Panc1 (cell line): Measurements from ENCODE around the gene C13orf42. TPM values are rescaled to one million over a fixed set of nuclear protein-coding genes. Genes with fewer than 3 reads are reported as not detected.

Source experiments
- ATAC-seq: fragments of 200-7000 bp; cut with Tn5 transposase; 2 replicates; pipeline ENCODE4 v1.9.1; 2020; ENCODE audit warnings: mild to moderate bottlenecking, moderate library complexity
- BruUV-seq: library from RNA; stranded (reverse); fragments of 400-500 nt; replicated peaks from 2 replicates; lab custom pipeline; 2021; lab: Mats Ljungman, UMichigan
- CTCF ChIA-PET: fragments of 300-600 bp; sonication (Branson Sonifier 250); formaldehyde crosslinking; loops from one replicate; lab custom pipeline; 2022; ENCODE audit warnings: antibody characterized with exemption; lab: Charles Lee
- POLR2A ChIA-PET: fragments of 300-600 bp; sonication (Branson Sonifier 250); formaldehyde crosslinking; loops from one replicate; lab custom pipeline; 2022; ENCODE audit warnings: antibody characterized with exemption; lab: Charles Lee
- DNase-seq: peaks from one replicate; pipeline ENCODE4 v3.0.0-alpha.2; 2010; ENCODE audit warnings: low read depth, low spot score
- H3K27ac ChIP-seq: 2 replicates; pipeline ENCODE4 v1.5.1; 2011; ENCODE audit warnings: mild to moderate bottlenecking, low read length, inconsistent platforms
- H3K27me3 ChIP-seq: fragments of 200-500 bp; sonication (Bioruptor generic); 2 replicates; pipeline ENCODE4 v1.6.0; 2014; ENCODE audit warnings: low read length, inconsistent platforms; ENCODE audit not compliant: control insufficient read depth, insufficient read depth
- H3K36me3 ChIP-seq: fragments of 200-500 bp; sonication (Bioruptor generic); 2 replicates; pipeline ENCODE4 v1.5.1; 2014; ENCODE audit warnings: inconsistent platforms, mild to moderate bottlenecking, low read length, moderate library complexity; ENCODE audit not compliant: control insufficient read depth, insufficient read depth
- H3K4me1 ChIP-seq: 2 replicates; pipeline ENCODE4 v1.5.1; 2011; ENCODE audit warnings: inconsistent platforms, mild to moderate bottlenecking, low read length, moderate library complexity; ENCODE audit not compliant: control insufficient read depth, insufficient read depth
- H3K4me3 ChIP-seq, 2 experiments: 2 replicates each; pipeline ENCODE4 v1.5.1; 2011 to 2012; ENCODE audit warnings: low read depth in 2 of 2, low read length in 2 of 2, mild to moderate bottlenecking in 2 of 2, inconsistent platforms in 1 of 2, moderate library complexity in 1 of 2
- H3K9me3 ChIP-seq: fragments of 200-500 bp; sonication (Bioruptor generic); 2 replicates; pipeline ENCODE4 v1.5.1; 2014; ENCODE audit warnings: low read depth, mild to moderate bottlenecking, inconsistent platforms, low read length, moderate library complexity; ENCODE audit not compliant: control insufficient read depth, insufficient read depth
- CTCF ChIP-seq: fragments of 450-650 bp; IDR thresholded peaks from 2 replicates; pipeline ENCODE4 v1.5.1; 2017; ENCODE audit warnings: mild to moderate bottlenecking
- POLR2AphosphoS5 ChIP-seq: IDR thresholded peaks from 2 replicates; pipeline ENCODE4 v1.6.1; 2012; ENCODE audit warnings: mild to moderate bottlenecking, low read depth, low read length, moderate library complexity
- SIN3A ChIP-seq: IDR thresholded peaks from 2 replicates; pipeline ENCODE4 v1.6.1; 2012; ENCODE audit warnings: low read depth, mild to moderate bottlenecking, low read length, moderate library complexity, borderline replicate concordance; ENCODE audit not compliant: insufficient read depth
- TCF7L2 ChIP-seq: IDR thresholded peaks from 2 replicates; pipeline ENCODE4 v1.6.1; 2011; ENCODE audit warnings: mild to moderate bottlenecking, low read depth, low read length, inconsistent platforms
- in situ Hi-C: cut with HindIII; loops from 2 replicates; pipeline ENCODE4 v1.10.0; 2016; ENCODE audit warnings: low sequenced_read_pairs, low pct_unique_long_range_greater_than_20kb
- intact Hi-C: fragments of 100-400 bp; cut with micrococcal nuclease; formaldehyde crosslinking; loops from one replicate; pipeline ENCODE4 v1.10.0; 2022; ENCODE audit not compliant: unreplicated experiment
- total RNA-seq: library from RNA; stranded (reverse); gene quantifications from one replicate; pipeline ENCODE4 v1.2.1, GENCODE V29; 2021; ENCODE audit not compliant: unreplicated experiment
- TF ChIP-seq, protein P1 (sequence below), 2 experiments: IDR thresholded peaks; 2 replicates each; pipeline ENCODE4 v1.6.1; 2011 to 2012; ENCODE audit warnings: low read depth in 2 of 2, control low read depth in 1 of 2, low read length in 1 of 2, mild to moderate bottlenecking in 1 of 2, moderate library complexity in 1 of 2; ENCODE audit not compliant: insufficient read depth in 1 of 2

The C13orf42 gene
- total RNA-seq, 1 experiment from 2014 or later: not detected

GRCh38 chr13:51035978-51036377 is 75.1 kb downstream of the C13orf42 start:
- CTCF ChIA-PET: no interaction called here
- TF ChIP-seq SIN3A: no peak
- TF ChIP-seq, protein P1, sequence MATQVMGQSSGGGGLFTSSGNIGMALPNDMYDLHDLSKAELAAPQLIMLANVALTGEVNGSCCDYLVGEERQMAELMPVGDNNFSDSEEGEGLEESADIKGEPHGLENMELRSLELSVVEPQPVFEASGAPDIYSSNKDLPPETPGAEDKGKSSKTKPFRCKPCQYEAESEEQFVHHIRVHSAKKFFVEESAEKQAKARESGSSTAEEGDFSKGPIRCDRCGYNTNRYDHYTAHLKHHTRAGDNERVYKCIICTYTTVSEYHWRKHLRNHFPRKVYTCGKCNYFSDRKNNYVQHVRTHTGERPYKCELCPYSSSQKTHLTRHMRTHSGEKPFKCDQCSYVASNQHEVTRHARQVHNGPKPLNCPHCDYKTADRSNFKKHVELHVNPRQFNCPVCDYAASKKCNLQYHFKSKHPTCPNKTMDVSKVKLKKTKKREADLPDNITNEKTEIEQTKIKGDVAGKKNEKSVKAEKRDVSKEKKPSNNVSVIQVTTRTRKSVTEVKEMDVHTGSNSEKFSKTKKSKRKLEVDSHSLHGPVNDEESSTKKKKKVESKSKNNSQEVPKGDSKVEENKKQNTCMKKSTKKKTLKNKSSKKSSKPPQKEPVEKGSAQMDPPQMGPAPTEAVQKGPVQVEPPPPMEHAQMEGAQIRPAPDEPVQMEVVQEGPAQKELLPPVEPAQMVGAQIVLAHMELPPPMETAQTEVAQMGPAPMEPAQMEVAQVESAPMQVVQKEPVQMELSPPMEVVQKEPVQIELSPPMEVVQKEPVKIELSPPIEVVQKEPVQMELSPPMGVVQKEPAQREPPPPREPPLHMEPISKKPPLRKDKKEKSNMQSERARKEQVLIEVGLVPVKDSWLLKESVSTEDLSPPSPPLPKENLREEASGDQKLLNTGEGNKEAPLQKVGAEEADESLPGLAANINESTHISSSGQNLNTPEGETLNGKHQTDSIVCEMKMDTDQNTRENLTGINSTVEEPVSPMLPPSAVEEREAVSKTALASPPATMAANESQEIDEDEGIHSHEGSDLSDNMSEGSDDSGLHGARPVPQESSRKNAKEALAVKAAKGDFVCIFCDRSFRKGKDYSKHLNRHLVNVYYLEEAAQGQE (IDR thresholded peaks at IDR 0.05; ENCODE audit: insufficient read depth in 1 of 2, low read depth in 2 of 2, low read length in 1 of 2): no peak
- no peak for TF ChIP-seq CTCF
- TF ChIP-seq POLR2AphosphoS5: no peak
- TF ChIP-seq TCF7L2: no peak
- H3K27ac ChIP-seq: no peak overlapping the region
- peaks cover 3% of the 10 kb centered on the region; the same call in 1 of the 2 replicates for H3K4me1 ChIP-seq
- no peak overlapping the region for H3K4me3 ChIP-seq
- no peak for ATAC-seq
- no peaks in the 10 kb centered on the region; the same call in 1 of the 2 replicates for H3K27me3 ChIP-seq
- no peak for DNase-seq
- in situ Hi-C loops (no loop called here), intact Hi-C loops (no loop called here)
- POLR2A ChIA-PET: no interaction called here
- H3K36me3 ChIP-seq: no peaks in the 10 kb centered on the region
- no peaks in the 10 kb centered on the region for H3K9me3 ChIP-seq
- no TSS peak for BruUV-seq

GRCh38 chr13:51035469-51035868 is 75.6 kb downstream of the C13orf42 start:
- no peak for TF ChIP-seq SIN3A
- TF ChIP-seq, protein P1 (IDR thresholded peaks at IDR 0.05; ENCODE audit: insufficient read depth in 1 of 2, low read depth in 2 of 2, low read length in 1 of 2): no peak
- TF ChIP-seq TCF7L2: no peak
- no peak for TF ChIP-seq POLR2AphosphoS5
- Histone ChIP-seq H3K36me3 (no peaks in the 10 kb centered on the region), H3K9me3 (no peaks in the 10 kb centered on the region), H3K4me3 (no peak overlapping the region), H3K4me1 (peaks cover 3% of the 10 kb centered on the region; the same call in 1 of the 2 replicates), H3K27ac (no peak overlapping the region), H3K27me3 (no peaks in the 10 kb centered on the region; the same call in 1 of the 2 replicates)
- in situ Hi-C loops (no loop called here), intact Hi-C loops (no loop called here)
- ChIA-PET CTCF (no interaction called here), POLR2A (no interaction called here)
- DNase-seq (no peak), ATAC-seq (no peak)
- no TSS peak for BruUV-seq
